ENCODE data around the gene DRP2. TPM values are rescaled to one million over a fixed set of nuclear protein-coding genes. Genes with fewer than 3 reads are reported as not detected.

The DRP2 gene
- 0.19 to 0.27 TPM (median 0.22 TPM) in 5 replicates for total RNA-seq (2022; extraction: Qiagen RNA extraction; ENCODE audit: low read depth)

GRCh38 chrX:101219116-101219863, at the start of gene DRP2:
TSS of gene DRP2 (plus strand) at chrX:101219786. CDS start at chrX:101231648, 11,862 bp downstream.

GRCh38 chrX:101290957-101291603, 71.5 kb downstream of the DRP2 start, which contains the start of gene TAF7L:
TSS of gene TAF7L (minus strand) at chrX:101291334. CDS start at chrX:101287543, 3,791 bp downstream.

Other genes starting within 250 kb of the DRP2 start
- gene TRMT2B, start 167.7 kb upstream of the DRP2 start, total RNA-seq (2022; extraction: Qiagen RNA extraction; ENCODE audit: low read depth), result 13.1 to 15.7 TPM (median 15.4 TPM) in 5 replicates
- not detected in 5 replicates for gene TMEM35A, start 140.9 kb upstream of the DRP2 start, total RNA-seq (2022; extraction: Qiagen RNA extraction; ENCODE audit: low read depth)
- 8.2 to 14.1 TPM (median 12.5 TPM) in 5 replicates for gene CENPI, start 121.6 kb upstream of the DRP2 start, total RNA-seq (2022; extraction: Qiagen RNA extraction; ENCODE audit: low read depth)
- 0.11 TPM in 2 of 5 replicates, not detected in the others for gene TAF7L, start 71.5 kb downstream of the DRP2 start, total RNA-seq (2022; extraction: Qiagen RNA extraction; ENCODE audit: low read depth)
- gene TIMM8A, start 129.0 kb downstream of the DRP2 start, total RNA-seq (2022; extraction: Qiagen RNA extraction; ENCODE audit: low read depth), result 26.1 to 29.0 TPM (median 27.4 TPM) in 5 replicates
- gene BTK, start 166.4 kb downstream of the DRP2 start, total RNA-seq (2022; extraction: Qiagen RNA extraction; ENCODE audit: low read depth), result 0.06 to 0.60 TPM (median 0.20 TPM) in 4 of 5 replicates, not detected in the other
- gene RPL36A, start 171.2 kb downstream of the DRP2 start, total RNA-seq (2022; extraction: Qiagen RNA extraction; ENCODE audit: low read depth), result 2,300 to 3,614 TPM (median 2,500 TPM) in 5 replicates
- gene GLA, start 188.1 kb downstream of the DRP2 start, total RNA-seq (2022; extraction: Qiagen RNA extraction; ENCODE audit: low read depth), result 171 to 203 TPM (median 176 TPM) in 5 replicates
- 50.5 to 66.5 TPM (median 57.9 TPM) in 5 replicates for gene HNRNPH2, start 188.4 kb downstream of the DRP2 start, total RNA-seq (2022; extraction: Qiagen RNA extraction; ENCODE audit: low read depth)